Brain microvascular endothelial cell (primary cell): ENCODE data around the gene BMPR1A.

Experiments
- DNase-seq: peaks from one replicate; pipeline ENCODE4 v3.0.0-alpha.2; 2020
- H3K27ac ChIP-seq: fragments of 250-450 bp; sonication (Bioruptor Pico); 2 replicates; pipeline ENCODE4 v1.5.1; 2020; ENCODE audit warnings: mild to moderate bottlenecking, moderate library complexity
- H3K27me3 ChIP-seq: fragments of 250-450 bp; sonication (Bioruptor Pico); replicated peaks from 2 replicates; pipeline ENCODE4 v1.5.1; 2020; ENCODE audit warnings: mild to moderate bottlenecking
- H3K36me3 ChIP-seq: fragments of 250-450 bp; sonication (Bioruptor Pico); replicated peaks from 2 replicates; pipeline ENCODE4 v1.5.1; 2020; ENCODE audit warnings: mild to moderate bottlenecking
- H3K4me3 ChIP-seq: 2 replicates; pipeline ENCODE4 v1.5.1; 2011; ENCODE audit warnings: low read depth, mild to moderate bottlenecking, control low read depth, low read length, moderate library complexity
- in situ Hi-C: cut with HindIII; loops from 2 replicates; pipeline ENCODE4 v1.10.0; 2017; ENCODE audit warnings: low sequenced_read_pairs, low pct_ligation_motif_present
- TF ChIP-seq, protein P1 (sequence below): IDR thresholded peaks from 2 replicates; pipeline ENCODE4 v1.5.1; 2011; ENCODE audit warnings: low read depth, mild to moderate bottlenecking, moderate library complexity, low read length, control low read depth, inconsistent platforms; ENCODE audit errors: missing control alignments

BMPR1A gene

DNA sequence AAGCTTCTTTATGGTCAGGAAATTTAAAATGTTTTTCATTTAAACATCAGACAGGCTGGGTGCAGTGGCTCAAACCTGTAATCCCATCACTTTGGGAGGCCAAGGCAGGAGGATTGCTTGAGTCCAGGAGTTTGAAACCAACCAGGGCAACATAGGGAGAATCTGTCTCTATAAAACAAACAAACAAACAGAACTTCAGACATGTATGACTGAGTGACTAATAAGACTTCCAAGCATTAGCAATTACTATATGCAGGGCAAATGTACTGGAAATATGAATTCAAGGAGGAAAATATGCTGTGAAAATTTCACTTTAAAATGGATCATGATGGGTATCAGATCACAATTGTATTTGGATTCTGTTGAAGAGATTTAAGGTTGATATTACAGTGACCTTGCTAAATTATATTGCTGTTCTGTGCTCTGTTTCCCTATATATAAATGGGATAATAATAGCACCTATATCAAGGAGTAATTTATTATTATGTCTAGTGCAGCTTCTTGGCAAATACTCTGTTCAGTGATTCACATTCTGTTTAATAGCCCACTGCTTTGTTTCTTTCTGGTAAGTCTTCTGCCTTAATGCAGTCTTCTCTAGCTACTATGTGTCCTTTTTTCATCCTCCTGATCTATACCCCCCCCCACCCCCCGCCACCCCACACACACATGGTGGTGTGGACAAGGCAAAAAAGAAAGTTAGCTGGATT, 36.2 kb downstream of the BMPR1A start:
- Histone ChIP-seq H3K36me3 (no peaks in the 10 kb centered on the region), H3K4me3 (no peak overlapping the region), H3K27ac (no peak overlapping the region), H3K27me3 (no peaks in the 10 kb centered on the region)
- DNase-seq: no peak
- in situ Hi-C loops: no loop called here
- TF ChIP-seq, protein P1, sequence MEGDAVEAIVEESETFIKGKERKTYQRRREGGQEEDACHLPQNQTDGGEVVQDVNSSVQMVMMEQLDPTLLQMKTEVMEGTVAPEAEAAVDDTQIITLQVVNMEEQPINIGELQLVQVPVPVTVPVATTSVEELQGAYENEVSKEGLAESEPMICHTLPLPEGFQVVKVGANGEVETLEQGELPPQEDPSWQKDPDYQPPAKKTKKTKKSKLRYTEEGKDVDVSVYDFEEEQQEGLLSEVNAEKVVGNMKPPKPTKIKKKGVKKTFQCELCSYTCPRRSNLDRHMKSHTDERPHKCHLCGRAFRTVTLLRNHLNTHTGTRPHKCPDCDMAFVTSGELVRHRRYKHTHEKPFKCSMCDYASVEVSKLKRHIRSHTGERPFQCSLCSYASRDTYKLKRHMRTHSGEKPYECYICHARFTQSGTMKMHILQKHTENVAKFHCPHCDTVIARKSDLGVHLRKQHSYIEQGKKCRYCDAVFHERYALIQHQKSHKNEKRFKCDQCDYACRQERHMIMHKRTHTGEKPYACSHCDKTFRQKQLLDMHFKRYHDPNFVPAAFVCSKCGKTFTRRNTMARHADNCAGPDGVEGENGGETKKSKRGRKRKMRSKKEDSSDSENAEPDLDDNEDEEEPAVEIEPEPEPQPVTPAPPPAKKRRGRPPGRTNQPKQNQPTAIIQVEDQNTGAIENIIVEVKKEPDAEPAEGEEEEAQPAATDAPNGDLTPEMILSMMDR: no peak

DNA sequence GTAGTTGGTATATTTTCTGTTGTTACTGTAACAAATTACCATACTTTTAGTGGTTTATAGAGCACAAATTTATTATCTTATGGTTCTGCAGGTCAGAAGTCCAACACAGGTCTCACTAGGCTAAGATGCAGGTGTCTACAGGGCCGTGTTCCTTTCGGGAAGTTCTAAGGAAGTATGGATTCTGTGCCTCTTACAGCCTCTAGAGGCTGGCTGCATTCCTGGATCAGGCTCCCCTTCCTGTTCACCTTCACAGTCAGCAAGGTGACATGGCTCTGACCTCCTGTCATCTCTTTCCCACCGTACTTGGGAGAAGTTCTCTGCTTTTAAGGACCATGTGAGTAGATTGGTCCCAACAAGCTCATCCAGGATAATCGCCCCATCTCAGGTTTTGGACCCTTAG, 37.3 kb downstream of the BMPR1A start:
- no peak overlapping the region for H3K27ac ChIP-seq
- no peaks in the 10 kb centered on the region for H3K27me3 ChIP-seq
- DNase-seq: no peak
- in situ Hi-C loops: no loop called here
- TF ChIP-seq, protein P1: no peak
- no peaks in the 10 kb centered on the region for H3K36me3 ChIP-seq
- H3K4me3 ChIP-seq: no peak overlapping the region

DNA sequence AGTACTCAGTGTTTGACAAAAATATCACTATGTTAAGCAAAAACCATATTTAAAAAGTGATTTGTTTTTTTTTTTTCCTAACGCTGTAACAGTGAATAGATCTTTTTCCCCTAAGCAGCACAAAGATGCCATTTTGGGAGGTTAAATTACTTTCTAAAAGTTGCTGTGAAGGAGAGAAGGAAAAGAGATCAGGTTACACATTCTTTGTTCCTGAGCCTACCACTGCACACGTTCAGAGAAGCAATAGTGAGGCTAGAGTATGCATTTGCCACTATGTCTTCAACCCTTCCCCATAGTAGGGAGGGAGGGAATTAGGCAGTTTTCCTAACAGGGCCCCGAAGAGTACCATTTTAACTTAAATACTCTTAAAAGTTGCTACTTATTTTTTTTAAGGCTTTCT, 38.9 kb downstream of the BMPR1A start:
- Histone ChIP-seq H3K27me3 (no peaks in the 10 kb centered on the region), H3K36me3 (no peaks in the 10 kb centered on the region), H3K27ac (no peak overlapping the region), H3K4me3 (no peak overlapping the region)
- in situ Hi-C loops: no loop called here
- peak; percentile 51 for DNase-seq
- TF ChIP-seq, protein P1: no peak

DNA sequence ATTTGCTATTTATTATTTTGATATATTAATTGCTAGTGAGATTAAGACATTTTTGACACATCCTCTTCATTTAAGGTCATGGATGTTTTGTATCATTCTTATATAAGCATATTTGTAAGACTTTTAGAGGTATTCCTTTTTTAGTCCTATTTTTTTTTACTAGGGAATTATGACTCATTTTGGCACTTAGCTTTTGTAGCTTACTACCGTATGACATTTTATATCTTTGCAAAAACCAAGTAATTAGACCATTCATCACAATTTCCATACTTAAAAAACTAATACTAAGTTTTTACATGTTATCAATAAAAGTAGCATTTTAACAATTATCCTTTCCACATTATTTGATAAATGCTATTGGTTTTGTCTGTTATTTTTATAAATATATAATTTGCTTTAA, 41.6 kb downstream of the BMPR1A start:
- DNase-seq: no peak
- no peak overlapping the region for H3K27ac ChIP-seq
- TF ChIP-seq, protein P1: no peak
- H3K27me3 ChIP-seq: no peaks in the 10 kb centered on the region
- H3K36me3 ChIP-seq: no peaks in the 10 kb centered on the region
- in situ Hi-C loops: no loop called here
- H3K4me3 ChIP-seq: no peak overlapping the region

DNA sequence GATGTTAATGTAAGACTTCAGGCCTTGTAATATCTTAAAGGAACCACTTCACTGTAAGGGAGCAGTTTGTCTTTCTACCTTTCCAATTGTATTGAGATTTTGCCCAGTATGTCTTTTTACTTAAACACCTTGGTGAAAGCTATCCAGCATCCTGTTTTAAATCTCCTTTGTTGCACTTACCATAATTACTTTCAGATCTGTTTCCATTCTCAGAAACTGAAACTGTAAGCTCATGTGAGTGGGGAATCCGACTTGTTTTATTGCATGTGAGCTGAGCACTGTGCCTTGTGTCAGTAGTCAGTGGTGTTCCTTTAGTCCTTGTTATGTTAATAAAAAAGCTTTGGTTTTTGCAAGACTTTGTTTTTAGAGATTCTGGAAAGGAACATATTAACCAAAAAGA, 42.2 kb downstream of the BMPR1A start:
- in situ Hi-C loops: no loop called here
- no peaks in the 10 kb centered on the region for H3K27me3 ChIP-seq
- H3K27ac ChIP-seq: no peak overlapping the region
- H3K36me3 ChIP-seq: no peaks in the 10 kb centered on the region
- TF ChIP-seq, protein P1: no peak
- DNase-seq: no peak
- no peak overlapping the region for H3K4me3 ChIP-seq
